ENCODE results near the gene SYNJ1. TPM values are rescaled to one million over a fixed set of nuclear protein-coding genes. Genes with fewer than 3 reads are reported as not detected.

The SYNJ1 gene
- total and polyA plus RNA-seq, 9 of the 15 experiments (the other 6 are each of a cell fraction or from before 2014, with no cell fraction given) = 2.4 to 10.6 (median 5.6) TPM

GRCh38 chr21:32728456-32728839, 635 bp upstream of the SYNJ1 start (continued):
- TF ChIP-seq CTCFL (IDR thresholded peaks at IDR 0.05; ENCODE audit: borderline replicate concordance, insufficient read depth, low read depth, low read length, poor library complexity, severe bottlenecking) = no peak
- TF ChIP-seq ZBTB34 (CRISPR knock-in tag; IDR thresholded peaks at IDR 0.05) = no peak
- TF ChIP-seq ZBTB2 (IDR thresholded peaks at IDR 0.05) = peak; percentile 28; the same call in 1 of the 2 replicates
- no peak for TF ChIP-seq ZMIZ1 (IDR thresholded peaks at IDR 0.05; ENCODE audit: low read depth in 2 of 2, low read length in 2 of 2)
- peak; percentile 13 for TF ChIP-seq NCOA1 (IDR thresholded peaks at IDR 0.05; ENCODE audit: low read depth)
- TF ChIP-seq BRD4 (IDR thresholded peaks at IDR 0.05) = no peak
- no peak for TF ChIP-seq SNIP1 (IDR thresholded peaks at IDR 0.05; ENCODE audit: low read depth)
- no peak for TF ChIP-seq XRCC4 (IDR thresholded peaks at IDR 0.05; ENCODE audit: extremely low read depth, insufficient read depth, insufficient read length)
- no peak for TF ChIP-seq ZNF655 (CRISPR knock-in tag; IDR thresholded peaks at IDR 0.05)
- TF ChIP-seq CEBPB (tag; IDR thresholded peaks at IDR 0.05) = no peak
- no peak; the same call in 1 of the 2 replicates for TF ChIP-seq ZNF766 (CRISPR knock-in tag; conservative IDR thresholded peaks at IDR 0.05)
- TF ChIP-seq SMARCA5 (IDR thresholded peaks at IDR 0.05) = no peak; the same call in 1 of the 2 replicates
- no peak for TF ChIP-seq SMAD4 (CRISPR knock-in tag; conservative IDR thresholded peaks at IDR 0.05)
- TF ChIP-seq NCOA6 (IDR thresholded peaks at IDR 0.05) = peak; percentile 75
- no peak for TF ChIP-seq POLR2AphosphoS5 (IDR thresholded peaks at IDR 0.05; ENCODE audit: control insufficient read depth, insufficient read depth, low read depth, low read length)
- TF ChIP-seq TCFL5 (CRISPR knock-in tag; conservative IDR thresholded peaks at IDR 0.05) = no peak
- TF ChIP-seq TAF7 (tag; IDR thresholded peaks at IDR 0.05) = no peak
- peak; percentile 17; the same call in 1 of the 2 replicates for TF ChIP-seq HBP1 (CRISPR knock-in tag; IDR thresholded peaks at IDR 0.05)

Measured in K562 (cell line).